GM19452 (cell line): Measurements from ENCODE around the gene SDK1.
"Not testable (repeated sequence)": the region's sequence is repeated elsewhere in the genome, so short reads cannot be mapped to it uniquely, and the experiment has no call there.

Source experiments
- ATAC-seq: cut with Tn5 transposase; IDR thresholded peaks from one replicate; pipeline ENCODE4 v1.9.1; 2021; ENCODE audit not compliant: unreplicated experiment

Gene SDK1

GRCh38 chr7:3899559-3899991, 598.5 kb downstream of the SDK1 start:
- no peak for ATAC-seq

GRCh38 chr7:3908153-3908552, 607.1 kb downstream of the SDK1 start:
- ATAC-seq, result no peak

- ATAC-seq, result no peak
Measured at GRCh38 chr7:3909128-3909527, 608.1 kb downstream of the SDK1 start.

DNA sequence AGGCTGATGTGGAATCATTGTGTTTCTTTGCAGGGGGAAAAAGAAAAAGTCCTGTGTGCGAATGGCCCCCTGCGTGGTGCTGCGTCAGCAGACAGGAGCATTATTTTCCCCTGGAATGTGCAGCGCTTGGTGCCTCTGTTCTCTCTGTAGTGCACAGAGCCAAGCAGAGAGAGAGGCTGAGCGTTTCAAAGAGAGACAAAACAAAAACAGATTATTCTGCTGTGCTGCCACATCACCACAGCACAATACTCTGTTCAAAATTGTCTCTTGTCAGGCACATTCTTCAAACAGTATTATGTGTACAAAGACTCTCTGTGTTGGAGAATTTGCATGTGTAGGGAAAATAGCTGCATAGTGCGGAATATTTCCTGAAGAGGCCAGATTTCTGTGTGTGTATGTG, 609.0 kb downstream of the SDK1 start:
- ATAC-seq, result no peak

GRCh38 chr7:3911685-3912084, 610.6 kb downstream of the SDK1 start:
- ATAC-seq, result no peak

DNA sequence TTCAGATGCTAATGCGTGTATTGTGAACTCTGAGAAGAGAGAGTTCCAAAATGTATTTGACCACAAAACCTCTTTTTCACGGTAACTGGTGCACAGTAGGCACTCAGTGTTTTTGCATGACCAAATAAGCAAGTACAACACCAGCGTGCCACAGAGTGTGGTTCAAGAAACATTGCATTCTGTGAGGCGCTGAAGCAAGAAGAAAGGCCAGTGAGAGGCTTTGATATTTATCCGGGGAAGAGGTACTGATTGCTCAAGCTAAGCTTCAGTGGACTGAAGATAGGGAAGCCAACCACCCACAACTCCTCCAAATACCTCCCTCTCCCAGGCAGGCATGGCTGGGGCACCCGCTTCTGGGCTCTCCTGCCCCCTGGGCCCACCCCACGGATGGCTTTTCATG, 611.2 kb downstream of the SDK1 start:
- ATAC-seq, result no peak

DNA sequence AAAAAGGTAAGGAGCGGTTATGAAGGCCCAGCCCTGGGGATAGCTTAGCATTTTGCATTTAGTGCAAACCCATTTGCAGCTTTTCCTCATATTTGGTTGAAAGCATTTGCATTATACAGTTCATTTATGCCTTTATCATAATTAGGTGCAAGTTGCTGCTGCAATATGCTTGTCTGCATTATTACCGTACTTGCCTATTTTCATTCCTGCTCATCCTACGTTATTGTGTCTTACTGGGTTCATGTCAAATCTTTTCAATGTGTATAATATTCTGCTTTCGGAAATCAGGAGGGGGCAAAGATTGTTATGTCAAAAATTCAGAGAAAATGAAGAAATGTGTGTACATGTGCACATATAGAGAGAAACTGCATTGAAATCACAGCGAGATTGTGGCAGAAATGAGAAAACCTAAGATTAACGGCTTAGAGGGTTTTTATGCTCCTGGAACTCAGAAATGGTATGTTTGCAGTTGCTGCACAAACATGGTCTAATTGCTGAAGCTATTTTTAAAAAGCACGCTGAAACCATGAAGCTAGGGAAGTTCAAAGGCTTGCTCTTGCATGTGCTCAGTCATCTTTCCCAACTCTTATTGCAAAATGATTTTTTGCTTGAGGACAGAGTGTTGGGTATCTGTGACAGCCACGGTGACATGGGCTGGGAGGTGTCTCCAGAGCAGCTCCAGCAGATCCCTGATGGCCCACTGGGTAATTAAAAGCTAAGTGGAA, 613.2 kb downstream of the SDK1 start:
- no peak for ATAC-seq

- no peak for ATAC-seq
Measured at GRCh38 chr7:3915337-3915878, 614.4 kb downstream of the SDK1 start.

GRCh38 chr7:3916146-3916545, 615.1 kb downstream of the SDK1 start:
- ATAC-seq, result no peak

- ATAC-seq, result no peak
Measured at GRCh38 chr7:3917436-3917835, 616.4 kb downstream of the SDK1 start.

DNA sequence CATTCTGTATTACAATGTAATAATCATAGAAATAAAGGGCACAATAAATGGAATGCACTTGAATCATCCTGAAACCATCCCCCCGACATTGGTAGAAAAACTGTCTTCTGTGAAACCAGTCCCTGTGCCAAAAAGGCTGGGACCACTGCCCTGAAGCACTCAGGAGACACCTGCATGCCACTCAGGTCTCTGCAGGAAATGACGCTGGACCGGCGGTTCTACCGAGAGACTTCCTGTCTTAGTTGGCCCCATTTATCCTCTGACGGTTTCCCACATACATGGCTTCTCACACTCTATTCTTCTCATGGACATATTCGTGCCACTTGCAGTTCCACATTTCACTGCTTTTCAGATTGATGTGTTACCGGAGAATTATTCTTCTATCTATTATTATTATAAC, 617.5 kb downstream of the SDK1 start:
- no peak for ATAC-seq

DNA sequence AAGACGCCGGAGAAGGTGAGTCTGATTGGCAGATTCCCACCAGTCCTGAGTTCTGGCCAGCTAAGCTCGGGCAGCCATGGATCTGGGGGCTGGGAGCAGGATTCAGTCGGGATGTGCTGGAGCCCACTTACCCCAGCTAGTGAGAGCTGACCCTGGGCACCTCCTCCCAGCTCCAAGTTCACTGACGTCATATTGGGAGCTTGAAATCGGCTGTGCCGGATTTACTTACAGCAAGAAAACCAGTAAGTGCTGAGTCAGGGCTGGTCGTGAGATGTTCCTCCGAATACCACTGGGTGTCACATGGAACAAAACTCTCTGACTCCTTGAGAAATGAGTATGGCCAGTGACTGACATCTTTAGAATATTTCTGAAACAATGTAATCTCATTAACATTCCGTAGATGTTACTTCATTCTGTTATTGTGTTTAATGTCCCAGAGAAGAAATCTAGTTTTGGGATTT, 621.2 kb downstream of the SDK1 start:
- ATAC-seq, result no peak

GRCh38 chr7:3923307-3923918, 622.4 kb downstream of the SDK1 start:
- ATAC-seq, result no peak

GRCh38 chr7:3924277-3924676, 623.2 kb downstream of the SDK1 start:
- ATAC-seq, result no peak

- ATAC-seq, result no peak
Measured at GRCh38 chr7:3927446-3928110, 626.5 kb downstream of the SDK1 start.

- ATAC-seq, result no peak
Measured at GRCh38 chr7:3928727-3929515, 627.9 kb downstream of the SDK1 start.

DNA sequence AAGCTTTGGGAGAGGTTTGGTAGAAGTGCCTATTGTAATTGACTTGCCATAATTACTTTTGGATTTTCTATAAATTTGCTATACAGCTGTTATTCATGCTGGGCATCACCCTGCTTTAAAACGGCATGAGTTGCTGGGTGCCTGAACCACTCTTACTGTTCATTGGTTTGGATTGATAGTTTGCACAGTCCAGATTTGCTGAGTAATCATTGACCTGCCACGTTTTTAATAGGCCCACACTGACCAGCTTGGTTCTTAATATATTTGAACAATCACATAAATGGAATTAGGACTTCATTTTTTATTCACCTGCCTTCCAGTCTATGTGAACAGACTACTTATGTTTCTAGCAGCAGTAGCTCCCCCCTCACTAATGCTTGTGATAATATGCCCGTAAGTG, 630.8 kb downstream of the SDK1 start:
- no peak for ATAC-seq

DNA sequence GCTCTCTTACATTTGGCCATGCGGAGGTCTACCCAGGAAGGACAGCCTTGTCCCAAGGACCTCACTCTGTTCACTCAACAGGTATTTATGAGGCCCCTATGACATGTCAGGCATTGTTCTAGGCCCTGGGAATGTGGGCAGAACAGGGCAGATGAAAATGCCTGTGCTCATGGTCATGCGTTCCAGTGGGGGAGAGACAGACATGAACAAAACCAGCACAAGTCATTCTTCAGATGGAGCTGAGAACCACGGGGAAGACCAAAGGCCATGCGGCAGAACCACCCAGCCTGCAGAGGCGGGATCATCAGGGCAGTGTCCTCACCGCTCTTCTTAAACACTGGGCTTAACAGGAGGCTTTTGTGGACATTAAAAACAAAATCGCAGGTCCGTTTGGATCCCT, 636.1 kb downstream of the SDK1 start:
- no peak for ATAC-seq

DNA sequence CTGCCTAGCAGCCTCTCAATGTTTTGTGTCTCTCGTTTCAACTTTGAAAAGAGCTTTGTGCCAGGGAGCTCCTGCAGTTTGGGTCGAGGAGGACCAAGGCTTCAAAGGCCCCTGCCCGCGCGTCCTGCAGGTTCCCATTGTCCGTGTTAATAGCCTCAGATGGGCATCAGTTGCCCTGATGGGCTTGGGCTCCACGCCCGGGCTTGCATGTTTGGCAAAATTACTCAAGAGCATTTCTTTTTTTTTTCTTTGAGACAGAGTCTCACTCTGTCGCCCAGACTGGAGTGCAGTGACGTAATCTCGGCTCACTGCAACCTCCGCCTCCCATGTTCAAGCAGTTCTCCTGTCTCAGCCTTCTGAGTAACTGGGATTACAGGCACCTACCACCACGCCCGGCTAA, 636.6 kb downstream of the SDK1 start:
- no peak for ATAC-seq

DNA sequence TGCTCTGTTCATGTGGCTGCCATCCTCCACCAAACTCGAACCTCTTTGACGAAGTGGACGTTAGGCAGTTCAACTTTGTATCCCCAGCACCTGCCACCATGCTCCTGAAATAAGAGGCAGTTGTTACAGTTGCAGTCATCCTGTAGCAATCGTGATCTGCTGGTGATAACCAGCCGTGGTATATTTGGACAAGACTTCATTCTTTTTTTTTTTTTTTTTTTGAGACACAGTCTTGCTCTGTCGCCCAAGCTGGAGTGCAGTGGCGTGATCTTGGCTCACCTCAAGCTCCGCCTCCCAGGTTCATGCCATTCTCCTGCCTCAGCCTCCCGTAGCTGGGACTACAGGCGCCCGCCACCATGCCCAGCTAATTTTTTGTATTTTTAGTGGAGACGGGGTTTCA, 640.7 kb downstream of the SDK1 start:
- ATAC-seq, result not testable (repeated sequence)

DNA sequence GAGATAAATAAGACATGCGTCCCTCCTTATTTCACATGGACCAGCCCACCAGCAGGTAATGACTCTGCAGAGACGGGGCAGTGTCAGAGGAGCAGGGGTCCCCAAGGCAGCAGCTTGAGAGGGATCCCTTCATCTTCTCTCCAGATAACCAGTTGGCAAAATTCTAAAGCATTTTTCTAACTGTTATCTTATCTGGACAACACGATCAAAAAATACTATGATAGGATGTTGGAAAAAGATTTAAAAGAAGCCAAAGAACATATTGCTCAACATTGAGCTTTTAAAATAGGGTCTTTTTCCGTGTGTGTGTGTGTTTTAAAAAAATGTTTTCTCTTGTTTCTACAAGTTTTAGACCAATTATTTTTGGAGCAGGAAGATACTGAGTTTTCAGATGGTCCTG, 641.2 kb downstream of the SDK1 start:
- no peak for ATAC-seq
